Measurements from ENCODE around the gene RTP2. TPM values are rescaled to one million over a fixed set of nuclear protein-coding genes. Genes with fewer than 3 reads are reported as not detected.

RTP2 gene
- total RNA-seq, 1 donor from 2014 or later = not detected

DNA sequence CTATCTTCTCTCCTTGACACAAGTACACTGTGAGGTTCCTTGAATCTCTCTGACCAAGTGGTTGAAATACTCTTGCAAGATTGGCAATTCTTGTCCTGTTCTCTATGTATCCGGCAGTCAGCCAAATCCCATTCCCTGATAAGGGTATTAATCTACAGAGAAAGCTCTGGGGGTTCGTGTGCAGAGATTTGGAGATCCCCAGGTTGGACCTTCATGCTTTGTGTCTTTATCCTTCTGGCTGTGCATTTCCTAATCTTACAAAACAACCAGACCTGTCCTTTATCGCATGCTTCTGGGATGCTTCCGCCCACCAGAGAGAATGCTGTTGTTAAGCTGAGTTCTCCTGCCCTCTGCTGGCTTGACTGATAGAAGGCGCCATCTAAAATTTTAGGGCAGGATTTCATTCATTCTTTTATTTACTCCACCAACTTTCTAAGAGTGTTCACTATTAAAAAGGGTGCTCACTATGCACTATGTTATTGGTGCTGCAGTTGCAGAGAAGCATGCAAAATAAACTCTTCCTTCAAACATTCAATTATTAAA, 23.6 kb downstream of the RTP2 start:
- no peak for DNase-seq (ENCODE audit: extremely low spot score in 2 of 2)
- Histone ChIP-seq H3K27ac (no peak overlapping the region), H3K4me1 (no peaks in the 10 kb centered on the region), H3K27me3 (no peaks in the 10 kb centered on the region), H3K9me3 (no peaks in the 10 kb centered on the region), H3K36me3 (no peaks in the 10 kb centered on the region), H3K4me3 (no peak overlapping the region)
- intact Hi-C loops (cut with DNase I) = loop anchor here (5.0 kb wide), 2 partner anchors 361 to 461 kb away; no protein-coding TSS in a partner anchor
- TF ChIP-seq, protein P1, sequence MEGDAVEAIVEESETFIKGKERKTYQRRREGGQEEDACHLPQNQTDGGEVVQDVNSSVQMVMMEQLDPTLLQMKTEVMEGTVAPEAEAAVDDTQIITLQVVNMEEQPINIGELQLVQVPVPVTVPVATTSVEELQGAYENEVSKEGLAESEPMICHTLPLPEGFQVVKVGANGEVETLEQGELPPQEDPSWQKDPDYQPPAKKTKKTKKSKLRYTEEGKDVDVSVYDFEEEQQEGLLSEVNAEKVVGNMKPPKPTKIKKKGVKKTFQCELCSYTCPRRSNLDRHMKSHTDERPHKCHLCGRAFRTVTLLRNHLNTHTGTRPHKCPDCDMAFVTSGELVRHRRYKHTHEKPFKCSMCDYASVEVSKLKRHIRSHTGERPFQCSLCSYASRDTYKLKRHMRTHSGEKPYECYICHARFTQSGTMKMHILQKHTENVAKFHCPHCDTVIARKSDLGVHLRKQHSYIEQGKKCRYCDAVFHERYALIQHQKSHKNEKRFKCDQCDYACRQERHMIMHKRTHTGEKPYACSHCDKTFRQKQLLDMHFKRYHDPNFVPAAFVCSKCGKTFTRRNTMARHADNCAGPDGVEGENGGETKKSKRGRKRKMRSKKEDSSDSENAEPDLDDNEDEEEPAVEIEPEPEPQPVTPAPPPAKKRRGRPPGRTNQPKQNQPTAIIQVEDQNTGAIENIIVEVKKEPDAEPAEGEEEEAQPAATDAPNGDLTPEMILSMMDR (IDR thresholded peaks at IDR 0.05) = peak; percentile 17 to 56 (median 24)
- TF ChIP-seq POLR2A (IDR thresholded peaks at IDR 0.05) = no peak
- TF ChIP-seq POLR2AphosphoS5 (IDR thresholded peaks at IDR 0.05; ENCODE audit: insufficient read depth in 1 of 2, low read depth in 1 of 2) = no peak

DNA sequence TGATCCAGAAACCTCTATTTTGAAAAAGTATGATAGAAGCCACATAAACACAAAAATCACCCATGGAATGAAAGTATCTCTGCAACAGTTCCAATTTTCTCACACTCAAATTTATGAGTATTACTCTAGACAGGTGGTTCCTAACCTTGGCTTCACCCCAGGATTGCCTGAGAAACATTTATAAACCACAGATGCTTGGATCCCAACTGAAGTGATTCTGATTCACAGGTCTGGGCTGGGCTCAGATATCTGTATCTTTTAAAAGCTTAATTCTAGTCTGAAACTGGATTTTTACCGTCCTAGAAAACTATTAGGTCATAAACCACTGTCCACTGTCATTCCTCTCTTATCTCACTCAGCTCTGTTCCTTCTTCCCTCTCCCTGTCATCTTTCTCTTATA, 24.8 kb downstream of the RTP2 start:
- intact Hi-C loops (cut with DNase I) = loop anchor here (5.0 kb wide), 2 partner anchors 360 to 460 kb away; no protein-coding TSS in a partner anchor

DNA sequence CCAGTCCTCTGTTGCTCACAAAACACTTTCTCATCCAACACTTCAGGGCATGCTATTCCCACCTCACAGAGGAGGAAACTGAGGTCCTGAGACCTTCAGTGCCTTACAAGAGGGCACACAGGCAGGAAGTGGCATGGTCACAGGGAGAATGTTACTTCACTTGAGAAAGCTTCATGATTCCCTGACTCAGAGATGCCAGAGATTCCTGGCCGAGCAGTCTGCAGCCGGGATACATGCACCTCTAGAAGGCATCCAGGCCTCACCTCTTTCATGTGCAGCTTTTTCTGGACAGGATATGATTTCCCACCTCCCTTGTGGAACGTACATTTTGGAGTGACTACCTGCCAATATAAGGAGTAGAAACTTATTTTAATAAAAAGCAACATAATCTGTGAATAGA, 29.3 kb downstream of the RTP2 start:
- intact Hi-C loops (cut with DNase I) = no loop called here
- no peaks in the 10 kb centered on the region for H3K27me3 ChIP-seq

More for the DNA sequence above, 24.8 kb downstream of the RTP2 start:
- no peak for DNase-seq (ENCODE audit: extremely low spot score in 2 of 2)
- H3K4me1 ChIP-seq = no peaks in the 10 kb centered on the region
- no peak overlapping the region for H3K4me3 ChIP-seq
- no peak for TF ChIP-seq POLR2A (IDR thresholded peaks at IDR 0.05)
- TF ChIP-seq POLR2AphosphoS5 (IDR thresholded peaks at IDR 0.05; ENCODE audit: insufficient read depth in 1 of 2, low read depth in 1 of 2) = no peak
- TF ChIP-seq, protein P1 (IDR thresholded peaks at IDR 0.05) = no peak
- H3K27me3 ChIP-seq = no peaks in the 10 kb centered on the region
- H3K27ac ChIP-seq = no peak overlapping the region
- H3K36me3 ChIP-seq = no peaks in the 10 kb centered on the region
- H3K9me3 ChIP-seq = no peaks in the 10 kb centered on the region

DNA sequence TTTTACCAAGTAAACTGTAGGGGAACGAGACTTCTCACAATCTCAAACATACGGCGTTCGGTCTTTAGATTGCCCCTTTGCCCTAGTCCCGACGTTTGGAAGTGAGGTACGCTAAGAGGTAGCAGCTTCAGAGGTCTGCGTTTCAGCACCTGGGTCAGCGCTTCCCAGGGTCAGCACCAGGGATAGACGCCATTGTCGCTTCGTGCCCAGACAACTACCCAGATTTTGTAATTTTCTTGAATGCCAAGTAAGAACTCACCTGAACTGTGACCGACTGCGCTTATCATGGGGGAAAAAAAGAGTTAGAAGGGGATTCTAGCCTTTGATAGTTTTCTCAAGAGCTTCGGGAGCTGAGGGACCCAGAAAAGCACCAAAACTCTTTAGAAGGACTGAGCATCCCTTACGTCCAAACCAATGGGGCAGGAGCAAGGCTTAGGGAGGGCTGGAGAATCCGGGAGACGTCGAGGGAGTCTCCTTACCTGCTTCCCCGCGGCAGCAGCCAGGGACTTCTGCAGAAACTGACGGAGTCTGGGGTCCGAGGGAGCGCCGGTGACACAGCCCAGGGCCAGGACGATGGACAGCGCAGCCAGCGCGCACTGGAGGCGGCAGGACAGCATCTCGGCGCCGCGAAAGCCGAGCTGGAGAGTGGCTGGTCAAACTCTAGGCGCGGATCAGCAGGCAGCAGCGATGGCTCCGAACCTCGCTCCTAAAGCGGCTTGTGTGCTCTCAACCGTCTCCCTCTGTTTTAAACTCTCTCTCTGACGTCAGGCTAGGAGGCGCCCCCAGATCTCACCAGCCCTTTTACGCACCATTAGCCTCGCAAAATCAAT, 32.5 kb downstream of the RTP2 start, which contains the start of gene SST:
Gene SST (minus strand): TSS at position 720 of the 830 bp plus-strand sequence. CDS start 103 bp downstream, at position 617.
- Histone ChIP-seq H3K27ac (no peak within 1 kb of the TSS), H3K36me3 (no peaks in the 10 kb centered on the region), H3K4me3 (no peak within 1 kb of the TSS), H3K27me3 (no peaks in the 10 kb centered on the region), H3K4me1 (no peaks in the 10 kb centered on the region), H3K9me3 (no peaks in the 10 kb centered on the region)
- TF ChIP-seq POLR2A (IDR thresholded peaks at IDR 0.05) (no peak), POLR2AphosphoS5 (IDR thresholded peaks at IDR 0.05; ENCODE audit: insufficient read depth in 1 of 2, low read depth in 1 of 2) (no peak)
- TF ChIP-seq, protein P1 (IDR thresholded peaks at IDR 0.05) = no peak
- intact Hi-C loops (cut with DNase I) = no loop called here
- DNase-seq (ENCODE audit: extremely low spot score in 2 of 2) = no peak

More for the DNA sequence above, 29.3 kb downstream of the RTP2 start:
- DNase-seq (ENCODE audit: extremely low spot score in 2 of 2) = no peak
- Histone ChIP-seq H3K9me3 (no peaks in the 10 kb centered on the region), H3K4me3 (no peak overlapping the region), H3K4me1 (no peaks in the 10 kb centered on the region), H3K27ac (no peak overlapping the region), H3K36me3 (no peaks in the 10 kb centered on the region)
- no peak for TF ChIP-seq POLR2A (IDR thresholded peaks at IDR 0.05)

DNA sequence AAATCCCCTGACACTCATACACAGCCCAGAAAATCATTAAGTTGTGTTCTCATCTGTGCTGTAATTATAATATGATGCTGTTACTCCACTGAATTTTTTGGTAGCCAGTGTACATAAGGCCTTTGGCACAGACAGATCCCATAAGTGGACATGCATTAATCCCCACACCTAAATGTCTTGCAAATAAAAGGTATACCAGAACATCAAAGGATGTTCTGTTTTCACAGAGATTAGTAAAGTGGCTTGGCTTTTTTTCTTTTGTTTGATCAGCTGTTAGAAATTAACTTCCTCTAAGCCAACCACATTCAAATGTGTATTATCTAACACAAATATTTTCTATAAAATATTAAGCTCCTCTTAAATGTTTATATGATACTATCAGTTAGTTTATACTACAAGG, 34.8 kb downstream of the RTP2 start:
- TF ChIP-seq POLR2AphosphoS5 (IDR thresholded peaks at IDR 0.05; ENCODE audit: insufficient read depth in 1 of 2, low read depth in 1 of 2) (no peak), POLR2A (IDR thresholded peaks at IDR 0.05) (no peak)
- TF ChIP-seq, protein P1 (IDR thresholded peaks at IDR 0.05) = no peak
- H3K27ac ChIP-seq = no peak overlapping the region
- no peaks in the 10 kb centered on the region for H3K4me1 ChIP-seq
- no peak for DNase-seq (ENCODE audit: extremely low spot score in 2 of 2)
- no peaks in the 10 kb centered on the region for H3K27me3 ChIP-seq
- intact Hi-C loops (cut with DNase I) = no loop called here
- H3K4me3 ChIP-seq = no peak overlapping the region
- no peaks in the 10 kb centered on the region for H3K9me3 ChIP-seq
- H3K36me3 ChIP-seq = no peaks in the 10 kb centered on the region
